ENCODE data around the gene AOPEP. TPM values are rescaled to one million over a fixed set of nuclear protein-coding genes. Genes with fewer than 3 reads are reported as not detected.
A peak's percentile ranks its signal among the peaks of the same experiment; 100 is the strongest.

Gene AOPEP, protein sequence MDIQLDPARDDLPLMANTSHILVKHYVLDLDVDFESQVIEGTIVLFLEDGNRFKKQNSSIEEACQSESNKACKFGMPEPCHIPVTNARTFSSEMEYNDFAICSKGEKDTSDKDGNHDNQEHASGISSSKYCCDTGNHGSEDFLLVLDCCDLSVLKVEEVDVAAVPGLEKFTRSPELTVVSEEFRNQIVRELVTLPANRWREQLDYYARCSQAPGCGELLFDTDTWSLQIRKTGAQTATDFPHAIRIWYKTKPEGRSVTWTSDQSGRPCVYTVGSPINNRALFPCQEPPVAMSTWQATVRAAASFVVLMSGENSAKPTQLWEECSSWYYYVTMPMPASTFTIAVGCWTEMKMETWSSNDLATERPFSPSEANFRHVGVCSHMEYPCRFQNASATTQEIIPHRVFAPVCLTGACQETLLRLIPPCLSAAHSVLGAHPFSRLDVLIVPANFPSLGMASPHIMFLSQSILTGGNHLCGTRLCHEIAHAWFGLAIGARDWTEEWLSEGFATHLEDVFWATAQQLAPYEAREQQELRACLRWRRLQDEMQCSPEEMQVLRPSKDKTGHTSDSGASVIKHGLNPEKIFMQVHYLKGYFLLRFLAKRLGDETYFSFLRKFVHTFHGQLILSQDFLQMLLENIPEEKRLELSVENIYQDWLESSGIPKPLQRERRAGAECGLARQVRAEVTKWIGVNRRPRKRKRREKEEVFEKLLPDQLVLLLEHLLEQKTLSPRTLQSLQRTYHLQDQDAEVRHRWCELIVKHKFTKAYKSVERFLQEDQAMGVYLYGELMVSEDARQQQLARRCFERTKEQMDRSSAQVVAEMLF
- polyA plus RNA-seq (2013, experiment 1 of 2; ENCODE audit: insufficient read length) = 53.2 TPM
- 59.0 TPM for polyA plus RNA-seq (2013, experiment 2 of 2; ENCODE audit: insufficient read length)

DNA sequence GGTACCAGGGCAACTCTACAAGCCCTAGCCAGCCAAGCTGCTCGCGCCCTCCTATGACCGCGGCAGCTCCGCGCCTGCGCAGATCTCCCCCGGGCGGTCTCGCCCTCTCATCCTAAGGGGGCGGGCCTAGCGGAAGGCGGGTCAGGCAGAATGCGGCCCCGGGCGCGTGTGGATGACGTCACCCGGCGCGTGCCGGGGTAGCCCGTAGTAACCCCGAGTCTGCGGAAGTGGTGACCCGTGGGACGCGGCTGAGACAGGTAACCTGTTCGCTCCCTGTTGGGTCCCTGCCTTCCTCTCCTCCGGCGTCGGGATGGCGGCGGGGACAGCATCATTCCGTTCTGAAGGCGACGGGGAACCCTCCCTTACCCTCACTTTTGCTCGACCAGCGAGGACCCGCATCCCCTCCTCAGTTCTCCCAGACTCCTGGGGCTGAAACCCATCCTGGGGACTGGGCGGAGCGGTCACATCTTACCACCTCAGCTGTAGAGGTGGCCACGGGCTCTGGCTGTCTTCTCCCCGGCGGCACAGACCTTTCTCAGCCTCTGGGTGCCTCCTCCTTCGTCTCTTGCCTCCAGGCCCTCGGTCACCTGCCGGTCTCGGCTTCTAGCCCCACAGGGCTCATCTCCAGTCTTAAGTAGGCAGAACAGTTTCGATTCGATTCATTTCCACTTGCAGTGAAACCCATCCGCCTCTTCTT is at the start of gene AOPEP:
TSS of gene AOPEP (plus strand) at position 205 of the 697 bp plus-strand sequence. CDS start 33,085 bp downstream, outside the sequence.
- peak; percentile 95 for DNase-seq

DNA sequence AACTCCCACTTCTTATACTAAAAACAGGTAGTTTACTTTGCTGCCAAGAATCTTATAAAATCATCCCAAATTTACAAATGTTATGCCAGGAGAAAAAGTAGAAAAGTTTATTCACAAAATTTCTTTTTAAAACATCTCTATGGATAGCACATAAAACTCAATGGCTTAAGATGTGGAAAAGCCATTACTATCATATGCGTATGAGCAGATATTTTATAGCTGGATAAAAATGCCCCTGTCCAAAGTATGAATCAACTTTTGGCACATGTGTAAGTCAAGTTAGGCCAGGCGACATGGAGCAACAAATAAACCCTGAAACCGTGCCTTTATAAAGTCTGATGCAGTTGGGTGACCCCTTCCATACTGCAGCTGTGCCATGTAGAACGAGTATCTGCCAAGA is 48.6 kb upstream of the AOPEP start:
- DNase-seq = no peak

DNA sequence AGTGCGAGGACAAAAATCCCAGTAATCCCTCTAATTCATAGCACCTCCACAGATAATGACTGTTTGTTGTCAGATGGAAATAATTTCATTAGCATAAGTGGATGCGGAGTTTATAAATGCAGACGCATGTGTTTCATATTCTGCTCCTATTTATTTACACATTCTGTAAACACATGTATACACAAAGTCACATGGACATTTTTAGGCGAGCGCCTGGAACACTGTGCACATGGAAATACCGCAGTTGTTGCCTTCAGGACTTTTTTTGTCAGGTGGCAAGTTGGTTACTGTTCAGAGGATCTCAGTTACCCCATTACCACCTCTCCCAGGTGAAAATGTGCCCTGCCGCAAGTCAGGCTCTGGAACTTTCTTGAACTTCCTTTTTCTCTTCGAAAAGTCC is 46.9 kb upstream of the AOPEP start:
- DNase-seq = no peak

DNA sequence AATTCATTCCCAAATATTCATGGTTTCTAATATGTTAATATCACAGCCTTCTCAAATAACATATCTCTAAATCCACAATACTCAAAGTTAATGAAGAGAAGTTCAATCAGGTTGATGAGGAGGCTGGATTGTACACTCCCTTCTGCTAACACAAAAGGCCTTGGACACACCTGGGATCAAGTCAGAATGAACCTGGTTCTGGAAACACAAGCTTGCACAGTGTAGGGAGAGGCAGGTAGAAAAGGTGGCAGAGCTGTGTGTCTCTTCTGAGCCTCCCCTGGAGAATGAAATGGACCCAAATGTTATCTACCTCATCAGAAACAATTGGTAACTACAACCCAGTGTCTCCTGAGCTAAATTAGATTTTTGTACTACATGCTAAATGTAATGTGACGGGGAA is 46.5 kb upstream of the AOPEP start:
- no peak for DNase-seq

DNA sequence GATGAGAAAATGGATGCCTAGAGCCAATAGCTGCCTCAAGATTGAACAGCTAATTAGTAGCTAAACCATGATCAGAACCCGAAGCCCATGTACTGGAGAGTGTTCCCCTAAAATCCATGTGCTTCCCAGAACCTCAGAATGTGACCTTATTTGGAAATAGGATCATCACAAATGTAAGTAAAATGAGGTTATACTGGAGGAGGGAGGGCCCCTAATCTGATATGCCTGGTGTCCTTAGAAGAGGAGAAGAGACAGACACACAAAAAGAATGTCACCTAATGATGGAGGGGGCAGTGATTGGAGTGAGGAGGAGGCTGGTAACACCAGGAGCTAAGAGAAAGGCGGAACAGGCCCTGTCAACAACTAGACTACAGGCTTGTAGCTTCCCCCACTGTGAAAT is 45.9 kb upstream of the AOPEP start:
- DNase-seq = no peak

DNA sequence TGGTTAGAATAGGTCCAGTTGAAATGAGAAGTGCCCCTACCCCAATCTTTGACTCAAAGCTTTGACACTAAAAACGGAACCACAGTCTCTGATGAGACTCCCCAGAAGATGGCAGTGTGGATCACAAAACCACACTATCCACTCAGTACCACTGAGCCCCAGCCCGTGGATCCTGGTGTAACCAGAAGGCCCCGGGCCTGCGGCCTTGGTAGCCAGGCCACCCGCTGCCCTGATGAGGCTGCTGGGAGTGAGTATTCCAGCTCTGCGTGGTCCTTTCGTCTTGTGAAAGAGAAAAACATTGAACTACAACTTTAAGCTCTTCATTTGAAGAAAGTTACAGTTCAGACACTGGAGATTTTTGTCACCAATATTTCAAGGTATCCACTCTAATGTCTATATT is 45.0 kb upstream of the AOPEP start:
- DNase-seq = peak; percentile 87

DNA sequence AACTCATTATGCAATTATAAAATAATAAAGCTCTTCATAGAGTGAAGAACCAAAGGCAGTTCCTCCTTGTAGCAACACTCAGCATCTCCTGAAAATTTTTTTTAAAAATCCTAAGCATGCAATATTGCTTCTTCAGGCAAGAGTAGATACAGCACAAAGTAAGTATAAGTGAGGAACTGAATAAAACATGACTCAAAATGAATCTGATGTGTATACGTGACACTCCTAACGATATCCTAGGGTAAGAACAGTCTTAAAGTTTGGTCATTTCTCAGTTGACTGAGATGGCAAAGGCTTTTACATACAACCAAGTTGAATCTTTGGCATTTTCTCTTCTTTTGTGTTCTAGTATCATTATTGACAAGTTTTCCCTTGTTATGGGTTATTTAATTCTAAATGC is 41.1 kb upstream of the AOPEP start:
- DNase-seq = no peak

DNA sequence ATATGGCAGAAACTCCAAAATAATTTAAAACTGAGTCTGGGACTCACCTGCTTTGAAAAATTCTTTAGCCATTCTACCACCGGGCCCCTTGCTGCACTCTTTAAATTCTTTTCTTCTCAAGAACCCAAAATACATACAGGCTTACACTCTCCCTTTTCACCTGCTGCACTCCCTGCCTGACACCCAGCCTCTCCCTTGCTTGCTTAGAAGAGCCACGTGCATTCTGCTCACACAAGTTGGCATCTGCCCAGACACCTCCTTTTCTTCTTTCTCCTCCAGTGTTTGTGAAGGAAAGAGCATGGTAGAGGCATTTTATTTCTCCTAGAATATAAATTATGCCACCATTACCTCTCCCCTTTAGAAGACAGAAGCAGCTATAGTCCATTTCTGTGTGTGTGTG is 39.0 kb upstream of the AOPEP start:
- DNase-seq = no peak

DNA sequence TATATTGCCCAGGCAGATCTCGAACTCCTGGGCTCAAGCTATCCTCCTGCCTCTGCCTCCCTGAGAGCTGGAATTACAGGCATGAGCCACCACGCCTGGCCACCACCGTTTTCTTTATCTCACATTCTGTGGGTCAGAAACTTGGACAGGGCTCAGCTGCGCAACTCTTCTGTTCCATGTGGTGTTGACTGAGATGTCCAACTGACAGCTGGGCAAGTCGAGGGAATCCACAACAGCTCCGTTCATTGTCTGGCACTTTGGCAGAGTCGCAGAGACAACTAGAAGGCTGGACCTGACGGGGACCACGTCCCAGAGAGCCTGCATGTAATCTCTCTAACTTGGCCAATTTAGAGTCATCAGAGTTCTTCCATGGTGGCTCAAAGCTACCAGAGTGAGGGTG is 36.2 kb upstream of the AOPEP start:
- DNase-seq = no peak

DNA sequence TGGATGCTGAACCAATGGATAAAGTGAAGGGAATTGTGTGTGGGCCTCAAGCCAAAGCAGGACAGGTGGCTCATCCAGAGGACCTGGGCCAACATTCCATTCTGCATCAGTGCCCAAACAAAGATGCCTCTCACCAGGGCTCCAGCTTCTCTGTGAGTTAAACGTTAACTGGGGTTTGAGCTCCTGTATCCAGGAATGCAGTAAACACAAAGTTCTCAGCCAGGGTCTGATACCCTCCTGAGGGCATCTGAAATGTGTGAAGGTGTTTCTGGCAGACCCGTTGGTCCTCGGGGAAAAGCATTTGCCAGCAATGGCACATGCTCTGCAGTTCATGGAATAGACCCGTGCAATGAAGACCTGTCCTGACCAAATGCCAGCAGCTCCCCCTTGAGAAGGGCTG is 33.9 kb upstream of the AOPEP start:
- no peak for DNase-seq

DNA sequence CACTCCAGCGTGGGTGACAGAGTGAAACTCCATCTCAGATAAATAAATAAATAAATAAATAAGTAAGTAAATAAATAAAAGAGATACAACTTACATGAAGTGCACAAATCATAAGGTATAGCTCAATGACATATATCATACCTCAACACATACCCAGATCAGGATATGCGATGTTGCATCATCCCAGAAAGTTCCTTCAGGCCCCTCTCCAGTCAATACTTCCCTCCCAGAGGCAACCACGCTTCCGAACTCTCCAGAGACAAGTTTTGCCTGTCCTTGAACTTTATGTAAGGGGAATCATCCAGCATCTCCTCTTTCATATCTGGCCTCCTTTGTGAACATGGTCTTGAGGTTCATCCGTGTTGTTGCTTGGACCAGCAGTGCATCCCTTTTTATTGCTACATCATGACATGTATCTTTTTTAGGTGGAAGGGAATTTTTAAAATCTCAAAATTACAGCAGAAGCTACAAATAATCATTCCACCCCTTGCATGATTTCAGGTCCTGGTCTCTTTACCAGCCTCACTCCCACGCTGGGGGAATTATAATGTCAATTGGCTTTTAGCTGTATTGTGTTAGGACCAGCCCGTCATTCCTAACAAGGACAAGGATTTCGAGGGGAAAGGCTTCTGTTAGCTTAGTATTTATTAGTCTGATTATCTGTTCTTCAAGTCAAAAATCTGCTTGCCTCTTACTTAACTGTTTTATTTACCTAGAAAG is 32.9 kb upstream of the AOPEP start:
- no peak for DNase-seq

DNA sequence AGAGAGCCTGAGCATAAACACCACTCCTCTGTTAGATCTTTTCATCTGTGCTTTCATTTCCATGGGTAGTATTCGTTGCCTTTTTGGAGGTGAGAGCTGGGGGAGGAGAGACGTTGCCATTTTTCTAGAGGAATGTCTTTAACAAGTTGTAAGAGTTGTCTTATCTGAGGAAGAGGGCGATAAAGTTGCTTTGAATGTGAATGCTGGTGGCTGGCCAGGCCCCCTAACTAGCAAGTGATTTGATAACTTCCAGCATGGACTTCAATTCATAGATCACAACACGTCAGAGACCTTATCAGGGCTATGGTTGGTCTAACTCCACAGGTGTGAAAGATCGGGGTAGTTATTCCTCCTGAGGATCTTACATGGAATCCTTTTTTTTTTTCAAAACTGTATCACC is 30.0 kb upstream of the AOPEP start:
- DNase-seq = no peak

DNA sequence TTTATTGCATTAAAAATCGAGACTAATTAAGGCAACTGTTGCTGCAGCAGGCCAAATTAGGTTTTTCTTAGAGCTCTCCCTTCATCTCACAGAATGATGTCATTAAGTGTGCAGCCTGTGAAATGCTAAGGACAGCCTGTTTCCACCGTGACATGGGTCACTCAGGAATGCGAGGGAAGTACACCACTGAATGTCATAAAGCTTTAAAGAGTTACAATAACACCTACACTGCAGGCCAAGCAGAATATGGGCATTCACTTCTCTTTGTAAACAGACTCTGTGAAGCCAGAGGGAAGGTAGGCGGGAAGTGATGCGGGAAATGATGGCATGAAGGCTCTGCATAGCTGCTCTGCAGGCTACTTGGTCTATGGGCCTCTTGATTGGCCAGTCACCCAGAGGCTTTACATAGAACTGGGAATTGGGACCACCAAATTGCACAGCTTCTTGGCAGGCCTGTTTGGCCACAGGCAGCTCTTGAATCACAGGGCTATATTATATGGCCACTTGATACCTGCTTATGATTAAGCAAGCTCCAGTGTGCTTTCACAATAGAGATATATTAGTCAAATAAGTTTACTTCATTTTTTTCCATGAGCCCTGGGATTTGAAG is 28.4 kb upstream of the AOPEP start:
- peak; percentile 68 for DNase-seq

DNA sequence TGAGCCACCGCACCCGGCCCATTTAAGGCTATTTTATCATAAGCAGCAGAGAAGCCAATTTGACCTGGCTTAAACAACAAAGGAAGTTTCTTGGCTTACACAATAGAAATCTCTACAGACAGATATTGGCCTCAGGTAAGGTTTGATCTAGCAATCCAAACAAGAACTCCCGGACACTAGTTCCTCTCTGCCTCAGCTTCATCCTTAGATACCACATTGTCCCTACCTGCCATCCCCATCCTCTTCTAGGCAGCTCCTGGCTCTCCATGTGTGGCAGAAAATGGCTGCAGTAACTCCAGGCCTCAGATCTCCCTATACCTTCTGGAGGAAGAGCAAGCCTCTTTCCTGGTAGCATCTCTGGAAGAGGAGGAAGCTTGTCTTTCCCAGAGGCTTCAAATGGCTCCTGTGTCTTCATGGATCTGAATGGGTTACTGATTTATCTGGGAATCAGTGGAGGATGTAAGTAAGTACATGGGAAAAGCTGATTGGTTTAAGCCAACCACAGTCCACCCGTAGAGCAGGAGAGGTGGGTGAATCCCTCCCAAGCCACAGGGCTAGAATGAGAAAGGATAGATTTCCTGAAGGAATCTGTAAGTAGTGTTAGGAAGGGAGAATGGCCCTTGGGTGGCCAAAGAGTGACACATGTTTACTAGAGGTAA is 26.7 kb upstream of the AOPEP start:
- DNase-seq = no peak

DNA sequence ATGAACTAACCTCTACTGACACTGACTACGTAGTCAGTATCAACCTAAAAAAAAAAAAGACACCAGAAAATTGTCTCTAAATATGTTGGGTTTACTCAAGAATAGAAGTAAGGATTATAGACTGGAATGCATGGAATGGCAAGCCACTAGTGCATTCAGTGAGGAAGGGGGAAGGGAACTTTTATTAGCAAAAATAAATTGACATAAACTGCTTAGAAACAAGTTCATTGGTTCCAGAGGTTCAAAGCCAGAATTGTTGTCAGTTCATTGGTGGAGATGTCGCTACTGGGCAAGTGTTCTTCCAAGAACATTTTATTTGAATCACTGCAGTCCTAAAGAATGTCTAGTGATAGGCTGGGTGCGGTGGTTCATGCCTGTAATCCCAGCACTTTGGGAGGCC is 26.1 kb upstream of the AOPEP start:
- DNase-seq = peak; percentile 45

DNA sequence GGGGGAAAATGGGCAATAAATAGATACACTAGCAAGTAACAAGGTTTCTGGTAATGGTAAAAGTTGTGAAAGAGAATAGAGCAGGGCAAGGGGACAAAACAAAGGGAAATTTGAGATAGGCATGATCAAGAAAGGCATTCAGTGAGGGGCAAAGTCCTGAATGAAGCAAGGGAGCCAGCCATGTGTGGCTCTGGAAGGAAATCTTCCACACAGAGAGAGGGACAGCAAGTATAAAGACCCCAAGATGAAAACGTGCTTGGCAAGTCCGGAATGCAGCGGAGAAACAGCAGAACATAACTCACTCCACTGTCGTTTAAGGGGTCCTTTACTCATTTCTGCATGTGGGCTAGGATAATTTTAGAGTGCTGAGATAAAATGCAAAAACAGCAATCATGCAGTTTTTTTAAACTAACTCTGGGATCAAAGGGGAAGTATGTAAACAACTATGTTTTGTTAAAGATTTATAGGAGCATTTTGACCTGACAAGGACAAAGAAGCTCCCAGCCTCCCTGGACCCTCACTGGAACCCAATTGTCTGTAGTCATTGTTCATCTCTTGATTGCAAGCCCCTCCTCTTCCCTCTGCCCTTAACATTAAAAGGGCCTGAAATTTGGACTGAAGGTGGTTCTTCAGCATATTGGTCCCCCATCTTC is 22.9 kb upstream of the AOPEP start:
- no peak for DNase-seq

DNA sequence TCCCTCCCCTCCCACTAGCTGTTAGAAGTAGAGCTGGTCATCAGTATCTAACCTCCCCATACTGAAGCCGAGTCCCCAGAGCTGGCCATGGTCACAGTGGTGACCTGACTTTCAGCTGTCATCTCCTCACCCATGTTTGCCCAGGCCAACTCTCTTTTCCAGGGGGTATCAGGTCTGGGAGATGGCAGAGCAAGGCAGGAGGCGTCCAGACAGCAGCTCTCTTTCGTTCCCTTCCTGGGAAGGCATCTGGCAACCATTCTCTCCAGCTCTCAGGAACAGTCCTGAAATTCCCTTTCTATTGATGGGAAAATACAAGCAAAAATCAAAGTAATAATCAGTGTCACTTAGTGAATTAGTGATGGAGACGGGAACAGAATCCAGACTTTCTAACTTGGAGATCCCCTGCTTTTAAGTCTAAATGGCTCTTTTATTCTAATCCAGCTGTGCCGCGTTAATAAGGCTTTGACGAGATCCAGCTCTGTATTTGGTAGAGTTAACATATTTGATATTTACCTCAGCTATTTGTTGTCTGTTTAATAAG is 21.3 kb upstream of the AOPEP start:
- no peak for DNase-seq

DNA sequence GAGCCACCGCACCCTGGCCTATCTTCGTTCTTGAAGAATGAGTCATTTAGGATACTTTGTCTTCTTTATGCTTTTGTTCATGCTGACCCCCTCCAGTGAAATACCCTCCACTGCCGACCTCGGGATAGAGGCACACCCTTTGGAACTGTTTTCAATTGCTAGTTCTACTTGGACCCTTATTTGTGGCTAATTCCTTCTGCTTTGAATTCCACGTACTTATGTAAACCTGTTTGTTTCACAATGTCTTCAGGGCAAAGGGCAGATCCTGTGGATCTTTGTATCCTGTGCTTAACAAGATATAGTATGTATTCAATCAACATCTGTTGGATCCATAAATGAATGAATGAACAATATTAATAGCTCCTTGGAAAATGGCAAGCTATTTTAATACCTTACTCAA is 19.6 kb upstream of the AOPEP start:
- DNase-seq = no peak

DNA sequence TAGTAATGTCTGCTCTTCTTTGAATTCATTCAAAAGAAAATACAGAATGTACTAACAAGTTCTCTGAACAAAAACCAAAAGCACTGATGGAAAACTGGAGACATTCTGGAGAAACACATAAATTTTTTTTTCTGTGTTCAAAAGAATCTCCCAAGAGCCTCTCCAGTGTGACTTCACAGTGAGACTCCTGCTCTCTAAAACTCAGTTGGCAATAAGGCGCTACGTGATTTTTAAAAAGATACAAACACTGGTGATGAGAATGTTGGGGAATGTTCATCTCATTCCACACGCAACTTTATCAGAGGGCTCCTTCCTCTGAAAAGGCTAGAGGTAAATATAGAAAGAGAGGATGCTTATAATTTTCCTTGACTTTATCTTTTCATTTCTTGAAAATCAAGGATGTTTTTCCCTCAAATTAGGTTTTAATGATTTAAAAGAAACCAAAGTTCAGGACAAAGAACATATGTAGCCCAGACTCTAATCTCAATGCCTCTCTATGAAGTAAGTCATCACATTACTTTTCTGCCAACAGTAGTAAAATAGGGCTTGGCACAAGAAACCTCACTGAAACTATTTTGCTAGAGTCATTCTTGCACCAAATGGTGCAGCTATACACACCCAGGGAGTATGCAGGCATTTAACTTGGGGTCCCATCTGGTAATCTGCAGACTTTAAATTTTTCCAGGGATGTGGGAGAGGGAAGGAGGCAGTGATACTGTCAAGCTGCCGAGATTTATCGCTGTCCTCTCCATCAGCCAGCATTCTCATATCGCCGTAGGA is 12.9 kb upstream of the AOPEP start:
- no peak for DNase-seq

DNA sequence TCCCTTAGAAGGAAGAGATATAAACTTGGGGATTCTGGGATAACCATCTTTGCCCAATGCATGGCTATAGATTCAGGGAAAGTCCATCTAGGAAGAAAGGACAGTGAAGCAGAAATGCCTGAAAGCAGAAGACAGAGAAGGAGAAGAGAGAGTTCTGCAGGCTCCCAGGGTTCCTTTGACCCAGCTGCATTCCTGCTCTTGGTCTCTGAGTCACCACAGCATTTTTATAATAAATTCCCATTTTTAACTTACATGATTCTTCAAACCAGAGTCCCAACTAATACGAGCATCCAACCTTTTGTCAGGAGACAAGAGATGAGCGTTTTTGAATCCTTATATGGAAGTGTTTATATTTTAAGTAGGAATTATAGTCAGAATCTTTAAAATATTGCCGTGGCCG is 12.0 kb upstream of the AOPEP start:
- DNase-seq = peak; percentile 17

Measured in fibroblast of skin of scalp (primary cell).